ENCODE data around the gene FTO. TPM values are rescaled to one million over a fixed set of nuclear protein-coding genes. Genes with fewer than 3 reads are reported as not detected.

FTO gene
- polyA plus RNA-seq, 3 donors: 16.8 to 51.0 (median 37.7) TPM

- intact Hi-C loops (cut with micrococcal nuclease): no loop called here
Measured at GRCh38 chr16:54026456-54026855, 322.5 kb downstream of the FTO start.

GRCh38 chr16:54027062-54027461 is 323.1 kb downstream of the FTO start:
- H3K36me3 Mint-ChIP-seq: peaks cover 3 to 4% of the 10 kb centered on the region in 2 donors
- no peak overlapping the region for H3K4me2 ChIP-seq (replicated peaks; ENCODE audit: extremely low read depth, low read length, poor library complexity, severe bottlenecking)
- TF ChIP-seq CTCF (IDR thresholded peaks at IDR 0.05): no peak

More at GRCh38 chr16:54026456-54026855, 322.5 kb downstream of the FTO start:
- peaks cover 5 to 12% of the 10 kb centered on the region in 2 donors for H3K9me3 ChIP-seq (replicated peaks in 1 of 2; ENCODE audit: control insufficient read depth in 1 of 2, insufficient read depth in 1 of 2, low read length in 2 of 2)
- Mint-ChIP-seq H3K36me3 (peaks cover 3 to 4% of the 10 kb centered on the region in 2 donors), H3K27me3 (ENCODE audit: low read depth in 3 of 3) (no peaks in the 10 kb centered on the region), H3K4me3 (no peak overlapping the region), H3K9me3 (peaks cover 0 to 23% (median 16%) of the 10 kb centered on the region in 7 donors), H3K27ac (no peak overlapping the region), H3K4me1 (no peaks in the 10 kb centered on the region)
- H2AFZ ChIP-seq (ENCODE audit: insufficient read depth, low read depth, low read length, poor library complexity, severe bottlenecking): no peak overlapping the region
- TF ChIP-seq CTCF (IDR thresholded peaks at IDR 0.05): no peak
- no peak for DNase-seq
- H4K20me1 ChIP-seq (ENCODE audit: insufficient read depth, low read length): no peaks in the 10 kb centered on the region
- no peaks in the 10 kb centered on the region for H3K79me2 ChIP-seq (ENCODE audit: insufficient read depth, low read length)
- H3K4me3 ChIP-seq (replicated peaks in 1 of 3; ENCODE audit: low read depth in 2 of 3, low read length in 3 of 3): no peak overlapping the region
- WGBS (ENCODE audit: insufficient coverage): no CpG with 5 or more reads among the region's 1 CpG
- no peaks in the 10 kb centered on the region for H3K4me1 ChIP-seq (ENCODE audit: control insufficient read depth in 1 of 2, insufficient read depth in 2 of 2, low read length in 2 of 2)
- H3K27ac ChIP-seq (ENCODE audit: low read depth in 1 of 2, low read length in 2 of 2): no peak overlapping the region
- H3K36me3 ChIP-seq (replicated peaks in 1 of 2; ENCODE audit: control insufficient read depth in 1 of 2, insufficient read depth in 2 of 2, low read length in 2 of 2): no peaks in the 10 kb centered on the region
- no peaks in the 10 kb centered on the region for H3K27me3 ChIP-seq (ENCODE audit: control insufficient read depth in 2 of 2, insufficient read depth in 2 of 2, low read length in 2 of 2)
- no peak overlapping the region for H3K4me2 ChIP-seq (replicated peaks; ENCODE audit: extremely low read depth, low read length, poor library complexity, severe bottlenecking)
- no peak overlapping the region for H3K9ac ChIP-seq (ENCODE audit: insufficient read depth, low read length, poor library complexity, severe bottlenecking)

More at GRCh38 chr16:54027062-54027461, 323.1 kb downstream of the FTO start:
- Mint-ChIP-seq H3K27me3 (ENCODE audit: low read depth in 3 of 3) (no peaks in the 10 kb centered on the region), H3K27ac (no peak overlapping the region), H3K4me3 (no peak overlapping the region), H3K4me1 (no peaks in the 10 kb centered on the region), H3K9me3 (peaks cover 2 to 23% (median 18%) of the 10 kb centered on the region in 7 donors)
- DNase-seq: no peak
- Histone ChIP-seq H3K27me3 (ENCODE audit: control insufficient read depth in 2 of 2, insufficient read depth in 2 of 2, low read length in 2 of 2) (no peaks in the 10 kb centered on the region), H3K27ac (ENCODE audit: low read depth in 1 of 2, low read length in 2 of 2) (no peak overlapping the region), H4K20me1 (ENCODE audit: insufficient read depth, low read length) (no peaks in the 10 kb centered on the region), H3K4me1 (ENCODE audit: control insufficient read depth in 1 of 2, insufficient read depth in 2 of 2, low read length in 2 of 2) (no peaks in the 10 kb centered on the region), H3K79me2 (ENCODE audit: insufficient read depth, low read length) (no peaks in the 10 kb centered on the region), H3K4me3 (replicated peaks in 1 of 3; ENCODE audit: low read depth in 2 of 3, low read length in 3 of 3) (no peak overlapping the region), H2AFZ (ENCODE audit: insufficient read depth, low read depth, low read length, poor library complexity, severe bottlenecking) (no peak overlapping the region), H3K36me3 (replicated peaks in 1 of 2; ENCODE audit: control insufficient read depth in 1 of 2, insufficient read depth in 2 of 2, low read length in 2 of 2) (no peaks in the 10 kb centered on the region), H3K9me3 (replicated peaks in 1 of 2; ENCODE audit: control insufficient read depth in 1 of 2, insufficient read depth in 1 of 2, low read length in 2 of 2) (peaks cover 6 to 12% of the 10 kb centered on the region in 2 donors), H3K9ac (ENCODE audit: insufficient read depth, low read length, poor library complexity, severe bottlenecking) (no peak overlapping the region)
- WGBS (ENCODE audit: insufficient coverage): 100% methylated on average over 1 of the region's 4 CpGs
- intact Hi-C loops (cut with micrococcal nuclease): no loop called here

Measured in CD14-positive monocyte (primary cell).